CD4-positive, alpha-beta memory T cell (primary cell): ENCODE data around the gene KCTD5. TPM values are rescaled to one million over a fixed set of nuclear protein-coding genes. Genes with fewer than 3 reads are reported as not detected.

ENCODE experiments used
- CTCF ChIA-PET: fragments of 350-600 bp; sonication (Branson Sonifier 250); formaldehyde crosslinking; loops from one replicate; lab custom pipeline; 2021; ENCODE audit warnings: inconsistent platforms; ENCODE audit not compliant: partially characterized antibody; lab: Charles Lee
- POLR2A ChIA-PET: fragments of 350-600 bp; sonication (Branson Sonifier 250); formaldehyde crosslinking; loops from one replicate; lab custom pipeline; 2021; ENCODE audit not compliant: partially characterized antibody; lab: Charles Lee
- DNase-seq, 5 donors: peaks; one replicate each; pipeline versions ENCODE4 v3.0.0 to v3.0.0-alpha.2; 2020 to 2022; ENCODE audit warnings: mixed read lengths in 1 of 5
- H3K27ac ChIP-seq: one replicate; pipeline ENCODE4 v1.7.0; 2013; ENCODE audit warnings: low read depth, low read length
- H3K27me3 ChIP-seq: 2 replicates; pipeline ENCODE4 v1.7.0; 2013; ENCODE audit warnings: mild to moderate bottlenecking, low read length, moderate library complexity; ENCODE audit not compliant: insufficient read depth
- H3K36me3 ChIP-seq: 2 replicates; pipeline ENCODE4 v1.7.0; 2013; ENCODE audit warnings: mild to moderate bottlenecking, low read length, moderate library complexity; ENCODE audit not compliant: insufficient read depth
- H3K4me1 ChIP-seq: 2 replicates; pipeline ENCODE4 v1.7.0; 2013; ENCODE audit warnings: mild to moderate bottlenecking, low read length, moderate library complexity; ENCODE audit not compliant: insufficient read depth
- H3K4me3 ChIP-seq, 2 donors: one replicate each; pipeline ENCODE4 v1.7.0; 2013; ENCODE audit warnings: low read length in 2 of 2, mild to moderate bottlenecking in 1 of 2
- H3K9me3 ChIP-seq, 2 donors: one replicate each; pipeline ENCODE4 v1.7.0; 2013; ENCODE audit warnings: low read length in 2 of 2, control low read depth in 1 of 2; ENCODE audit not compliant: control insufficient read depth in 1 of 2
- H3K27ac Mint-ChIP-seq, 7 donors: one replicate each; pipeline ENCODE4 v1.8.0; 2020 to 2021; ENCODE audit warnings: mixed read lengths in 7 of 7, mild to moderate bottlenecking in 6 of 7, inconsistent platforms in 3 of 7, moderate library complexity in 3 of 7
- H3K27me3 Mint-ChIP-seq, 2 donors: one replicate each; pipeline ENCODE4 v1.8.0; 2020 to 2021; ENCODE audit warnings: mixed read lengths in 2 of 2
- H3K36me3 Mint-ChIP-seq, 2 donors: one replicate each; pipeline ENCODE4 v1.8.0; 2020 to 2021; ENCODE audit warnings: mixed read lengths in 2 of 2, inconsistent platforms in 1 of 2, mild to moderate bottlenecking in 1 of 2
- H3K4me1 Mint-ChIP-seq, 4 donors: one replicate each; pipeline ENCODE4 v1.8.0; 2020 to 2021; ENCODE audit warnings: mixed read lengths in 4 of 4, mild to moderate bottlenecking in 1 of 4
- H3K4me3 Mint-ChIP-seq, 8 donors: one replicate each; pipeline ENCODE4 v1.8.0; 2020 to 2021; ENCODE audit warnings: mixed read lengths in 8 of 8, mild to moderate bottlenecking in 7 of 8, moderate library complexity in 6 of 8, inconsistent platforms in 3 of 8
- H3K9me3 Mint-ChIP-seq, 8 donors: one replicate each; pipeline ENCODE4 v1.8.0; 2020 to 2021; ENCODE audit warnings: mixed read lengths in 8 of 8, mild to moderate bottlenecking in 5 of 8, inconsistent platforms in 3 of 8, moderate library complexity in 1 of 8
- intact Hi-C: fragments of 100-400 bp; cut with micrococcal nuclease; formaldehyde crosslinking; loops from one replicate; pipeline ENCODE4 v1.15.1; 2023
- polyA plus RNA-seq, 2 donors: library from polyadenylated mRNA; unstranded; fragments of 300-500 nt; fragmentation: Illumina TruSeq; gene quantifications; one replicate each; pipeline ENCODE4 v1.2.3, GENCODE V29; 2021
- total RNA-seq, 2 experiments: library from RNA; stranded (reverse); gene quantifications; one replicate each; pipeline ENCODE4 v1.2.3, GENCODE V29; 2021

The KCTD5 gene
- total and polyA plus RNA-seq, 4 experiments from 2014 or later, result 19.6 to 27.1 (median 24.6) TPM

- H3K36me3 ChIP-seq, result no peaks in the 10 kb centered on the region
- no peaks in the 10 kb centered on the region for H3K4me1 ChIP-seq
- no peak for DNase-seq
- Mint-ChIP-seq H3K4me1 (no peaks in the 10 kb centered on the region), H3K27me3 (peaks cover 2 to 5% of the 10 kb centered on the region in 2 donors), H3K9me3 (no peaks in the 10 kb centered on the region), H3K27ac (no peak overlapping the region), H3K4me3 (no peak overlapping the region), H3K36me3 (no peaks in the 10 kb centered on the region)
- no peaks in the 10 kb centered on the region for H3K9me3 ChIP-seq
- no peak overlapping the region for H3K27ac ChIP-seq
- intact Hi-C loops, result no loop called here
- ChIA-PET CTCF (no interaction called here), POLR2A (no interaction called here)
- no peaks in the 10 kb centered on the region for H3K27me3 ChIP-seq
- no peak overlapping the region for H3K4me3 ChIP-seq
Measured at GRCh38 chr16:2734844-2735515, 52.7 kb downstream of the KCTD5 start.

DNA sequence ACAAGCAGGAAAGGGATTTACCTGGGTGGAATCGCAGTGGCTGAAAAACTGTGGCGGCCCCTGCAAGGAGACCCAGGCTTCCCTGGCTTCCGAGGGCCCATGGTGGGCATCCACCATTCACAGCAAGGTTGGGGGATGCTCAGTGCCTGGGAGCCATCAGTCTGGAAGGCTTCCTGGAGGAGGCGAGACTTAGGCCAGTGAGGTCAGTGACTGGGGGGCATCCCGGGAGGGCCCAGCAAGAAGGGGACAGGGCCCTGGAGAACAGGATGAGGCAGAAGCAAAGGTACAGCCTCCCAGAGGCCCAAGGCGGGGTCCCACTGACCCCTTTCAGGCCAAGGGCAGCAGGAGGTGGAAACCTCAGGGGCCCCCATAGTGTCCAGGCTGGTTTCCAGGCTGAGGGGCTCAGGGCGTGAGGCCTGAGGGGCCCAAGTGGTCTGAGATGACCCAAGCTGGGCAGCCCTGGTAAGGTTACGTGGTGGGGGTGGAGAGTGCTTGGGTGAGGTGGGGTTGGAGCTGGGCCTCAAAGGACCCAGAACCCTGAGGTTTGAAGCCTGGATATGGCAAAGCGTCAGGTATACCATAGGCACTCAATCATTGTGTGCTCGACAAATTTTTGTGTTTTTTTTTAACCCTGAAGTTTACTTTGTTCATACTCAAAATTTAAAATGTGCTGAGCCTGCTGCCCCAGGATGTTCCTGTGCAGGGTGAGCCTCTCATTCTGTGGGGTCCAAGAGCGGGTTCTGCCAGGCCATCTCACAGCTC is 54.3 kb downstream of the KCTD5 start:
- Histone ChIP-seq H3K36me3 (no peaks in the 10 kb centered on the region), H3K4me3 (no peak overlapping the region), H3K9me3 (no peaks in the 10 kb centered on the region), H3K27me3 (no peaks in the 10 kb centered on the region), H3K4me1 (no peaks in the 10 kb centered on the region), H3K27ac (no peak overlapping the region)
- no peaks in the 10 kb centered on the region for H3K36me3 Mint-ChIP-seq
- peaks cover 3 to 5% of the 10 kb centered on the region in 2 donors for H3K27me3 Mint-ChIP-seq
- intact Hi-C loops, result no loop called here
- H3K9me3 Mint-ChIP-seq, result no peaks in the 10 kb centered on the region
- DNase-seq, result no peak
- POLR2A ChIA-PET, result no interaction called here
- H3K4me1 Mint-ChIP-seq, result no peaks in the 10 kb centered on the region
- no peak overlapping the region for H3K4me3 Mint-ChIP-seq
- H3K27ac Mint-ChIP-seq, result peak overlapping the region in 1 of 7 donors; percentile 56
- CTCF ChIA-PET, result no interaction called here

DNA sequence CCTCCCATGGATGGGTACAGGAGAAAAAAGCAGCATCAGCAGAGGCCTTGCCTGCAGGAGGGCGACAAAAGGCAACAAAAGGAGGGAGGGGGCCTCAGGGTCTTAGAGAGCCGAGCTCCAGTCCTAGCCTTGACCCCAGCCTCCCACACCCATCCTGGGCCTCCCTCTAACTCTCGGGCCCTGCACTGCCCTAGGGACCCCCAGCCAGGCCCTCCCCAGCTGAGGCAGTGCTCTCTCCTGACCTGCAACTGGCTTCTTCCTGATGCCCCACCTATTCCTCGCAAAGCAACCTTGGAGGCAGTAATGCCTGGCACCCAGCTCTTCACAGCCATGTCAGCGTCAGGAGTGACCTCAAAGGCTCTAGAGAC is 54.9 kb downstream of the KCTD5 start:
- Histone ChIP-seq H3K27ac (no peak overlapping the region), H3K9me3 (no peaks in the 10 kb centered on the region), H3K4me3 (no peak overlapping the region), H3K36me3 (no peaks in the 10 kb centered on the region), H3K4me1 (no peaks in the 10 kb centered on the region), H3K27me3 (no peaks in the 10 kb centered on the region)
- Mint-ChIP-seq H3K4me3 (no peak overlapping the region), H3K27ac (no peak overlapping the region), H3K27me3 (peaks cover 3 to 5% of the 10 kb centered on the region in 2 donors), H3K36me3 (no peaks in the 10 kb centered on the region), H3K4me1 (no peaks in the 10 kb centered on the region), H3K9me3 (no peaks in the 10 kb centered on the region)
- POLR2A ChIA-PET, result no interaction called here
- CTCF ChIA-PET, result no interaction called here
- intact Hi-C loops, result no loop called here
- no peak for DNase-seq

- no peaks in the 10 kb centered on the region for H3K27me3 ChIP-seq
- Mint-ChIP-seq H3K4me3 (no peak overlapping the region), H3K9me3 (no peaks in the 10 kb centered on the region), H3K36me3 (no peaks in the 10 kb centered on the region), H3K27ac (peak overlapping the region in 1 of 7 donors; percentile 57), H3K4me1 (no peaks in the 10 kb centered on the region), H3K27me3 (peaks cover 3 to 5% of the 10 kb centered on the region in 2 donors)
- POLR2A ChIA-PET, result interaction anchor here (0.8 kb wide), 1 partner anchor 131 kb away, joined by 3 read pairs; no protein-coding TSS in a partner anchor
- no peak overlapping the region for H3K27ac ChIP-seq
- intact Hi-C loops, result no loop called here
- no peaks in the 10 kb centered on the region for H3K4me1 ChIP-seq
- no peaks in the 10 kb centered on the region for H3K36me3 ChIP-seq
- no peak overlapping the region for H3K4me3 ChIP-seq
- H3K9me3 ChIP-seq, result no peaks in the 10 kb centered on the region
- CTCF ChIA-PET, result no interaction called here
- DNase-seq, result no peak
Measured at GRCh38 chr16:2737895-2738418, 55.6 kb downstream of the KCTD5 start.

- no peak overlapping the region for H3K4me3 ChIP-seq
- Mint-ChIP-seq H3K36me3 (no peaks in the 10 kb centered on the region), H3K27ac (no peak overlapping the region)
Measured at GRCh38 chr16:2738615-2739014, 56.3 kb downstream of the KCTD5 start.

DNA sequence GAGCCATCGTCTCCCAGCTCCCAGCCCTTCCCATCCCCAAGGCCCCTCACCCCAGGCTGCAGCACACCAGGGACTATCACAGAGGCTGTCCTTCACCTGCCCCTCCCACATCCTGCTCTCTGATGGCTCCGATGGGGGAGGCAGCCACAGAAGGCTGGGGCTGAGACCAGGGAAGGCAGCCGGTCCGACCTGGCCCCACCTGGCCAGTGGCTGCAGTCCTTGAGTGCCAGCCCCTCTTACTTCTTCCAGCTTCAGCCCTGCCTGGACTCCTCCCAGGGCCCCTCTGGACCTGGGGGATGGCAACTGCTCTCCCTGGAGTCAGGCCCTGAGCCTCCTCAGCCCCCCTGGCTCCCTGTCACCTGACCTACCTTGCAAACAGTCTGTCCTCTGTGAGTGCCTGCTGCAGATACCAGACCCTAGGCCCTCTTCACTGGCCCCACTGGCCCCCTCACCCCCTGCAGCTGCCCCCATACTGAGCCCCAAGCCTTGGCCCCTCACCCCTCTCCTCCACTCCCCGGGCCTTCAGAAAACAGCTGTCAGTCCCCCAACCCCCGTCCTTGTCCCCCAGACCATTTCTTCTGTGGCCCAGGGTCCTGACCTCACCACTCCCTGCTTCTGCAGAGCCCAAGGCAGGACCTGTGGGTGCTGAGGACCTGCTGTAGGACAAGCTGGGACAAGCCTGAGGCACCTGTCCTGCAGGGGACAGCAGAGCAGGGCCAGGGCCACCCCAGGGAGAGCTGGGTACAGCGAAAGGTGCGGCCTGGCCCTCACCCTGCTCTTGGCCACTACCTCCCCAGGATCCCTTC is 57.5 kb downstream of the KCTD5 start:
- Histone ChIP-seq H3K27me3 (no peaks in the 10 kb centered on the region), H3K36me3 (no peaks in the 10 kb centered on the region), H3K4me1 (no peaks in the 10 kb centered on the region), H3K9me3 (no peaks in the 10 kb centered on the region), H3K27ac (no peak overlapping the region), H3K4me3 (no peak overlapping the region)
- no peaks in the 10 kb centered on the region for H3K9me3 Mint-ChIP-seq
- CTCF ChIA-PET, result no interaction called here
- no peak overlapping the region for H3K27ac Mint-ChIP-seq
- intact Hi-C loops, result no loop called here
- H3K27me3 Mint-ChIP-seq, result peaks cover 3 to 4% of the 10 kb centered on the region in 2 donors
- no peak overlapping the region for H3K4me3 Mint-ChIP-seq
- no peaks in the 10 kb centered on the region for H3K36me3 Mint-ChIP-seq
- no peaks in the 10 kb centered on the region for H3K4me1 Mint-ChIP-seq
- DNase-seq, result no peak
- POLR2A ChIA-PET, result no interaction called here

More at GRCh38 chr16:2738615-2739014, 56.3 kb downstream of the KCTD5 start:
- Histone ChIP-seq H3K9me3 (no peaks in the 10 kb centered on the region), H3K27ac (no peak overlapping the region), H3K4me1 (no peaks in the 10 kb centered on the region), H3K27me3 (no peaks in the 10 kb centered on the region), H3K36me3 (no peaks in the 10 kb centered on the region)
- ChIA-PET POLR2A (interaction anchor here (0.8 kb wide), 1 partner anchor 130 kb away, joined by 3 read pairs; no protein-coding TSS in a partner anchor), CTCF (no interaction called here)
- Mint-ChIP-seq H3K9me3 (no peaks in the 10 kb centered on the region), H3K4me1 (no peaks in the 10 kb centered on the region), H3K27me3 (peaks cover 3 to 5% of the 10 kb centered on the region in 2 donors), H3K4me3 (no peak overlapping the region)
- DNase-seq, result no peak
- intact Hi-C loops, result no loop called here

- no peaks in the 10 kb centered on the region for H3K36me3 Mint-ChIP-seq
- H3K4me3 ChIP-seq, result no peak overlapping the region
- H3K9me3 ChIP-seq, result no peaks in the 10 kb centered on the region
- no peak overlapping the region for H3K4me3 Mint-ChIP-seq
- ChIA-PET POLR2A (no interaction called here), CTCF (no interaction called here)
- H3K27me3 Mint-ChIP-seq, result peaks cover 3% of the 10 kb centered on the region in 2 donors
- no peak overlapping the region for H3K27ac ChIP-seq
- H3K9me3 Mint-ChIP-seq, result no peaks in the 10 kb centered on the region
- peak overlapping the region in 1 of 7 donors; percentile 18 for H3K27ac Mint-ChIP-seq
- no peak for DNase-seq
- H3K4me1 Mint-ChIP-seq, result no peaks in the 10 kb centered on the region
- intact Hi-C loops, result no loop called here
- H3K36me3 ChIP-seq, result no peaks in the 10 kb centered on the region
- H3K27me3 ChIP-seq, result no peaks in the 10 kb centered on the region
- H3K4me1 ChIP-seq, result no peaks in the 10 kb centered on the region
Measured at GRCh38 chr16:2740476-2740875, 58.2 kb downstream of the KCTD5 start.
